HG02943 (cell line): ENCODE results near the gene FKBP1C.
"Not testable (repeated sequence)": the region's sequence is repeated elsewhere in the genome, so short reads cannot be mapped to it uniquely, and the experiment has no call there.

Experiments used
- ATAC-seq: cut with Tn5 transposase; IDR thresholded peaks from one replicate; pipeline ENCODE4 v1.9.1; 2021; ENCODE audit warnings: mild to moderate bottlenecking, low read depth, moderate library complexity; ENCODE audit not compliant: unreplicated experiment

Gene FKBP1C

GRCh38 chr6:63211343-63211742 is at the start of gene FKBP1C:
FKBP1C (plus strand) TSS chr6:63211469.
- ATAC-seq: not testable (repeated sequence)

DNA sequence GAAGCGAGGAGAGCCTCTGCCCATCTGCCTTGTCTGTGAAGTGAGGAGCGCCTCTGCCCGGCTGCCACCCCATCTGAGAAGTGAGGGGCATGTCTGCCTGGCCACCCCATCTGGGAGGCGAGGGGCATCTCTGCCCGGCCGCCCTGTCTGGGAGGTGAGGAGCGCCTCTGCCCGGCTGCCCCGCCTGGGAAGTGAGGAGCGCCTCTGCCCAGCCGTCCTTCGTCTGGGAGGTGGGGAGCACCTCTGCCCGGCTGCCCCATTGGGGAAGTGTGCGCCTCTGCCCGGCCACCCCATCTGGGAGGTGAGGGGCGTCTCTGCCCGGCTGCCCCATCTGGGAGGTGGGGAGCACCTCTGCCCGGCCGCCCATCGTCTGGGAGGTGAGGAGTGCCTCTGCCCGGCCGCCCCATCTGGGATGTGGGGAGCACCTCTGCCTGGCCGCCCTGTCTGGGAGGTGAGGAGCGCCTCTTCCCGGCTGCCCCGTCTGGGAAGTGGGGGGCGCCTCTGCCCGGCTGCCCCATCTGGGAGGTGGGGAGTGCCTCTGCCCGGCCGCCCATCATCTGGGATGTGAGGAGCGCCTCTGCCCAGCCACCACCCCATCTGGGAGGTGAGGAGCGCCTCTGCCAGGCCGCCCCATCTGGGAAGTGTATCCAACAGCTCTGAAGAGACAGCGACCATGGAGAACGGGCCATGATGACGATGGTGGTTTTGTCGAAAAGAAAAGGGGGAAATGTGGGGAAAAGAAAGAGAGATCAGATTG is 47.0 kb upstream of the FKBP1C start:
- ATAC-seq: not testable (repeated sequence)

DNA sequence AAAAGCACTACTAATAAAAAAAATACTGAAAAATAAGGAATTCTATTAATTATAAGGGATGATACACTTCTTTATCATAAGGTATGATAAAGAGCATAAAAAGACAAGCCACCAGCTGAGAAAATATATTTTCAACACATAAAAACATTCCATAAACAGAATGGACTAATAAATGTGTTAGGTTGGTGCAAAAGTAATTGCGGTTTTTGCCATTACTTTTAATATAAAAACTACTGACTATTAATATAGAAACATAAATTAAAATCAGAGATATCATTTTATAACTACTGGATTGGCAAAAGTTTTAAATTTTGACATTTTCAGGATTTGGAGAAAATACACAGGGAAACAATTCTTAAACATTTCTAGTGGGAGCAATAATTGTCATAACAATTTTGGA is 37.1 kb upstream of the FKBP1C start:
- no peak for ATAC-seq

GRCh38 chr6:63176181-63176580 is 35.1 kb upstream of the FKBP1C start:
- ATAC-seq: no peak

GRCh38 chr6:63180367-63180766 is 30.9 kb upstream of the FKBP1C start:
- no peak for ATAC-seq

- ATAC-seq: no peak
Measured at GRCh38 chr6:63186970-63187369, 24.3 kb upstream of the FKBP1C start.

- no peak for ATAC-seq
Measured at GRCh38 chr6:63188828-63189227, 22.4 kb upstream of the FKBP1C start.

DNA sequence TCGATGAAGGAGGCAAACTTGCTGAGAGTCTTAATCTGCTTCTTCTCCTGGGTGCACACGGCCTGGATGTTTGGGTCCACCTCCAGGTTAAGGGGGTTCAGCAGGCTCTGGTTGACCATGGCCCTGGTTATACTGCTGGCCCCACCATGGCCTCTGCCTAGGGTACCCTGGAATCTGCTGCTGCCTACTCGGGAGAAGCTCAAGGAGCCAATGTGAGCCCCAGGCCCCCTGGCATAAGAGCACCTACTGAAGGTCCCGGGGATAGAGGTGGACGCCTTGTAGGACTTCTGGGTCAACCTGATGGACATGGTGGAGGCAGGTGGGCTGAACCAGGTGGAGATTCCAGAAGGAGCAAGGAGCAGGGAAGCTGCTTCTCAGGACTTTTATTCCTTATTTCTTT is 17.9 kb upstream of the FKBP1C start:
- no peak for ATAC-seq

DNA sequence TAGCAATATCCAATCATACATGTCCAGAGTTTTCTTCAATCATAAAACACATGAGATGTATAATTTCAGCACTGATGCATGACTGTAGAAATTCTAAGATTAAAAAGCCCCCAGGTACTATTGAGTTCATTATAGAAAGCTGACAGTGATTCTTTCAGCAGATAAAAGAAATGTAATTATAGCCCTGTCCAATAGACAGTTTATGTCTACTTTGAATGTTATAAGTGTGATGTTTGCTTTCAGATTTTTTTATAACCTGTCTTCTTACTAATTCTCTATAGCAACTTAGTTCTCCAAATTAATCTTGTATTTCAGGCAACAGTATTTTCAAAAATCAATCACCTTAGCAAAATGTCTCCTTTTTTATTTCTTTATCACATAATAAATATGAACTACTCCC is 13.5 kb upstream of the FKBP1C start:
- no peak for ATAC-seq

DNA sequence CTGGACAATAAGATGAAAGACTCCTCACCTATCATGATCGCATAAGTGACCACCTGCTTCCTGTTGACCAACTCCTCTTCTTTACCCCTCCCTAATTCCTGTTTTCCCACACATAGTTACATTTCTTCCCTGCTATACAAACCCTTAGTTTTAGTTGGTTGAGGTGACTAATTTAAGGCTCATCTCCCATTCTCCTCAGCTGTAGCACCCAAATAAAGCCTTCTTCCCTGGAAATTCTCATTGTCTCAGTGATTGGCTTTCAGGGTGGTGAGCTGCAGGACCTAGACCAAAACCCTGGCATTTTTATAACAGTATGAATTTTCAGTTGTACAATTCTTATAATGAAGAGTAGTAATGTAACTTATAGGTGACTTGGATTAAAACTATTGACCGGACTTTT is 2.1 kb downstream of the FKBP1C start:
- ATAC-seq: no peak

GRCh38 chr6:63214816-63215215 is 3.5 kb downstream of the FKBP1C start:
- ATAC-seq: no peak

GRCh38 chr6:63224179-63224578 is 12.9 kb downstream of the FKBP1C start:
- no peak for ATAC-seq

DNA sequence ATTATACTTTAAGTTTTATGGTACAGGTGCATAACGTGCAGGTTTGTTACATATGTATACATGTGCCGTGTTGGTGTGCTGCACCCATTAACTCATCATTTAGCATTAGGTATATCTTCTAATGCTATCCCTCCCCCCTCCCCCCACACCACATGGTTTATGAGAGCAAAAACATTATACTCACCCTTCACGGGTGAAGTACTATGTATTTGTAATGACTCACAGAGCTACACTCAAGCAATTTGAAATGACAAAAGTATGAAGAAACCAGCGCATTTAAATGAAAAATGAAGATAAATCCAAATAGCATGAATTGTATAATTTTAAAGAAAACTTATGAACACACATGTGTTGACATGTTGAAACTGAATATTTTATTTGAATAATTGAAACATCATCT is 14.7 kb downstream of the FKBP1C start:
- not testable (repeated sequence) for ATAC-seq

DNA sequence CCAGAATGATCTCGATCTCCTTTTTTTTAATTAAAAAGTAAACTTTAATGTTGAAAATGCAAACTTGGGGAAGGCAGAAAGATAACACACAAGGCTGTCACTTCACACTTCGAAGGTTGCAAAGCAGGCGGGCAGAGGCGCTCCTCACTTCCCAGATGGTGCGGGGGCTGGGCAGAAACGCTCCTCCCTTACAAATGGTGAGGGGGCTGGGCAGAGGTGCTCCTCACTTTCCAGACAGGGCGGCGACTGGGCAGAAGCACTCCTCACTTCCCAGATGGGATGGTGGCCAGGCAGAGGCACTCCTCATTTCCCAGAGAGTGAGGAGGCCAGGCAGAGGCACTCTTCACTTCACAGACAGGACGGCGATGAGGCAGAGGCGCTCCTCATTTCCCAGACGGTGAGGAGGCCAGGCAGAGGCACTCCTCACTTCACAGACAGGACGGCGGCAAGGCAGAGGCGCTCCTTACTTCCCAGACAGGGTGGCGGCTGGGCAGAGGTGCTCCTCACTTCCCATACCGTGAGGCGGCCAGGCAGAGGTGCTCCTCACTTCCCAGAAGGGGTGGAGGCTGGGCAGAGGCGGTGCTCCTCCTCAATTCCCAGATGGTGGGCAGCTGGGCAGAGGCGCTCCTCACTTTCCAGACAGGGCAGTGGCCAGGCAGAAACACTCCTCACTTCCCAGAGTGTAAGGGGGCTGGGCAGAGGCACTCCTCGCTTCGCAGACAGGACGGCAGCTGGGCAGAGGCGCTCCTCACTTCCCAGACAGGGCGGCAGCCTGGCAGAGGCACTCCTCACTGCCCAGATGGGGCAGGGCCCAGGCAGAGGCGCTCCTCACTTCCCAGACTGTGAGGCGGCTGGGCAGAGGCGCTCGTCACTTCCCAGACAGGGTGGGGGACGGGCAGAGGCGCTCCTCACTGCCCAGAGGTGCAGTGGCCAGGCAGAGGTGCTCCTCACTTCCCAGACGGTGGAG is 16.9 kb downstream of the FKBP1C start:
- ATAC-seq: not testable (repeated sequence)

DNA sequence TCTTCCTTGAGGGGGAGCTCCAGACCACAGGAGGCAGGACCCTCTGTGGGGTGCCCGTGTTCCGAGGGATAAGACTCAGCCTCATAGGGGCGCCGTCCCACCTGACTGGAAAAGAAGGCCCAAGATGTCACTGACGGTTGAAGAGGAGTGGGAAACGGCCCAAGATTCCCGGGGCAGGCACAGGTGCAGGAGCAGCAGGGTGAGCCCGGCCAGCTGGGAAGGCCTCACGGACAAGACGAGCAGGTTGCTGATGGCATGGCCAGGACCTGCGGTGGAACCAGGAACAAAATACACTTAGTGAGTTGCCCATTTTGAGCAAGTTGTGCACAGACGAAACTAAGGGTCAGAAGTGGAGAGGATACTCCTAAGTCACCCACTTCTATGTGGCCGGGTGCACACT is 18.8 kb downstream of the FKBP1C start:
- ATAC-seq: not testable (repeated sequence)

GRCh38 chr6:63230511-63230910 is 19.2 kb downstream of the FKBP1C start:
- ATAC-seq: not testable (repeated sequence)

DNA sequence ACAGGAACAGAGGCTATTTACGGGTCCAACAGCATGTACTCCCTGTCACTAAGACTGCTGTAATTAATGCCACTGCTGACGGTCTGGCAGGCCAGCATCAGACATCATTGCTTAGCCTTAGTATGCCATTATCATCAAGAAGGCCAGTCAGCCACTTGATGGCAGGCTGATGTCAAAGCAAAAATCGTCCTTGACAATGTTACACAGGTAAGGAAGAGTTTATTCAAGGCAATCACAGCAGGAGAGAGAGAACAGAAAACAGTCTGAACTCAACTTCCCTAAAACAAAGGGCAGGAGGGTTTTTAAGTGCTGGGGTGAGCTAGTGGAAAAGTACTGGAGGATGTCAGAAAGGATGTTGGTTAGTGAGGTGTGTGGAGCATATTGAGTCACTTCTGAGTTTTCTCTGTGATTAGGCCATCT is 25.1 kb downstream of the FKBP1C start:
- no peak for ATAC-seq

- ATAC-seq: no peak
Measured at GRCh38 chr6:63245420-63245819, 34.2 kb downstream of the FKBP1C start.

DNA sequence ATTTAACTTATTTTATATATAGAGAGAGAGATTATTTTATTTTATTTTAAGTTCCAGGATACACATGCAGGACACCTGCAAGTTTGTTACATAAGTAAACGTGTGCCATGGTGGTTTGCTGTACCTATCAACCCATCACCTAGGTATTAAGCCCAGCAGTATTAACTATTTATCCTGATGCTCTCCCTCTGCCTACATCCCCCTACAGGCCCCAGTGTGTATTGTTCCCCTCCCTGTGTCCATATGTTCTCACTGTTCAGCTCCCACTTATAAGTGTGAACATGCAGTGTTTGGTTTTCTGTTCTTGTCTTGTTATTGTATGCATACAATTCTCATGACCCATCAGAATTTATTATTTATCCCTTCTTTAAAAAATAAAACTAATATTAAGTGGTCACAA is 34.6 kb downstream of the FKBP1C start:
- ATAC-seq: no peak

DNA sequence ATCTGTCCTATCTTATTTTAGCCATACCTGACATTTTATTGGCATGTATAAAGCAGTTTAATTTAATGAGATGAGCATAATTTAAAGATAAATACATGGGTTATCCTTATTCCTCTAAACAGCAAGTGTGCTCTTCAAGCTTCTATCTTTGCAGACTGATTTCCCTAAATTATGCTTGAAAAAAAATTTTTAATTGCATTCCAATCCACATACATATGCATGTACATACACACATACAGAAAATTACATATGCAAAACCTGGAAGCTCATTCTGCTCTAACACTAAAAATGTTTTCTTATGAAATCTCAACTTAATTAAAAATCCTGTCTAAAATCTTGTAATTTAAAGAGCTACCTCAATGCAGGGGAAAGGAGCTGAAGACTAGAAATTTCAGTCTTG is 35.3 kb downstream of the FKBP1C start:
- ATAC-seq: no peak

GRCh38 chr6:63249875-63250482 is 38.7 kb downstream of the FKBP1C start:
- ATAC-seq: no peak
